Measurements from ENCODE around the gene SDR39U1.

GRCh38 chr14:24395609-24396582 is 46.7 kb downstream of the SDR39U1 start:
- no peak for TF ChIP-seq TAF1 (IDR thresholded peaks at IDR 0.05; ENCODE audit: borderline replicate concordance, insufficient read depth, low read length)
- no peak for TF ChIP-seq POLR2AphosphoS5 (IDR thresholded peaks at IDR 0.05; ENCODE audit: low read depth, low read length)
- no peak for TF ChIP-seq REST (IDR thresholded peaks at IDR 0.05; ENCODE audit: insufficient read depth in 1 of 2, low read depth in 2 of 2, low read length in 2 of 2)
- no peak for TF ChIP-seq SIN3A (IDR thresholded peaks at IDR 0.05; ENCODE audit: borderline replicate concordance, insufficient read depth, low read length)

Data from PFSK-1 (cell line).